A549 (cell line): ENCODE measurements around the gene CALML5. TPM values are rescaled to one million over a fixed set of nuclear protein-coding genes. Genes with fewer than 3 reads are reported as not detected.

Source experiments
- ATAC-seq, 2 experiments: fragments of 200-7000 bp in 1 of 2; fragments of >200 bp in 1 of 2; cut with Nextera tagmentation in 1 of 2; cut with Tn5 transposase in 1 of 2; 3 replicates each; pipeline versions ENCODE4 v1.8.0 to v1.9.1; 2018 to 2020; ENCODE audit warnings: mild to moderate bottlenecking in 1 of 2, moderate library complexity in 1 of 2
- CTCF ChIA-PET: fragments of 300-600 bp; sonication (Branson Sonifier 250); formaldehyde crosslinking; extraction: SDS; loops from one replicate; lab custom pipeline; 2021; ENCODE audit warnings: antibody characterized with exemption, inconsistent platforms; lab: Yijun Ruan, JAX
- POLR2A ChIA-PET: fragments of 350-600 bp; formaldehyde crosslinking; extraction: SDS; loops from one replicate; lab custom pipeline; 2021; ENCODE audit warnings: antibody characterized with exemption, inconsistent platforms; lab: Yijun Ruan, JAX
- DNase-seq, 2 experiments: peaks; one replicate each; pipeline versions ENCODE4 v3.0.0 to v3.0.0-alpha.2; 2011 to 2016; ENCODE audit warnings: low read depth in 1 of 2, low spot score in 1 of 2
- FAIRE-seq: peaks from 2 replicates; lab custom pipeline; 2011; peaks lifted over from hg19 to GRCh38; lab: Jason Lieb, UNC
- H3K27ac ChIP-seq, 2 experiments: fragments of >200 bp; sonication (Bioruptor Twin); formaldehyde crosslinking; 3 replicates each; pipeline ENCODE4 v1.5.1; 2016 to 2017
- H3K4me1 ChIP-seq: fragments of >200 bp; sonication (Bioruptor Twin); formaldehyde crosslinking; 3 replicates; pipeline ENCODE4 v1.6.1; 2016
- H3K4me2 ChIP-seq: fragments of >200 bp; sonication (Bioruptor Twin); formaldehyde crosslinking; 3 replicates; pipeline ENCODE4 v1.6.1; 2016
- H3K4me3 ChIP-seq: fragments of >200 bp; sonication (Bioruptor Twin); formaldehyde crosslinking; 3 replicates; pipeline ENCODE4 v1.5.1; 2016
- H3K9me3 ChIP-seq: fragments of >200 bp; sonication (Bioruptor Twin); formaldehyde crosslinking; 3 replicates; pipeline ENCODE4 v1.6.1; 2016
- CEBPB ChIP-seq, 2 experiments: fragments of >200 bp in 1 of 2; sonication (Bioruptor Twin) in 1 of 2; formaldehyde crosslinking in 1 of 2; IDR thresholded peaks; 2 replicates each; pipeline ENCODE4 v1.6.1; 2012 to 2016
- CHD4 ChIP-seq: fragments of 200-600 bp; sonication (generic); IDR thresholded peaks from 2 replicates; pipeline ENCODE4 v1.6.1; 2016; ENCODE audit warnings: antibody characterized with exemption, mild to moderate bottlenecking, borderline replicate concordance
- ESRRA ChIP-seq: fragments of 150-350 bp; IDR thresholded peaks from 2 replicates; pipeline ENCODE4 v1.6.1; 2014; ENCODE audit warnings: mild to moderate bottlenecking, low read length, borderline replicate concordance
- HDAC2 ChIP-seq: fragments of 200-600 bp; sonication (generic); IDR thresholded peaks from 2 replicates; pipeline ENCODE4 v1.6.1; 2016
- KDM5A ChIP-seq: fragments of 200-600 bp; sonication (generic); IDR thresholded peaks from 2 replicates; pipeline ENCODE4 v1.6.1; 2016; ENCODE audit warnings: antibody characterized with exemption, mild to moderate bottlenecking
- MAX ChIP-seq: IDR thresholded peaks from 2 replicates; pipeline ENCODE4 v1.6.1; 2012
- PBX3 ChIP-seq: IDR thresholded peaks from 2 replicates; pipeline ENCODE4 v1.6.1; 2012
- RAD21 ChIP-seq, 2 experiments: fragments of >200 bp in 1 of 2; sonication (Bioruptor Twin) in 1 of 2; formaldehyde crosslinking in 1 of 2; IDR thresholded peaks in 1 of 2; conservative IDR thresholded peaks in 1 of 2; 2 replicates in 1 of 2; 3 replicates in 1 of 2; pipeline ENCODE4 v1.6.1; 2012 to 2018; ENCODE audit warnings: inconsistent platforms in 1 of 2
- REST ChIP-seq: fragments of 200-600 bp; sonication (generic); IDR thresholded peaks from 2 replicates; pipeline ENCODE4 v1.6.1; 2016; ENCODE audit warnings: antibody characterized with exemption, mild to moderate bottlenecking, moderate library complexity
- TP53 ChIP-seq: fragments of 250-450 bp; sonication (Bioruptor Pico); IDR thresholded peaks from 2 replicates; pipeline ENCODE4 v1.5.0; 2021; ENCODE audit warnings: mild to moderate bottlenecking, moderate library complexity
- WGBS: methylation state at CpG from one replicate; pipeline ENCODE4 v1.1.6; 2017; ENCODE audit errors: missing lambda C conversion rate; 5-methylcytosine and 5-hydroxymethylcytosine counted together
- polyA plus RNA-seq, 4 experiments: library from polyadenylated mRNA; depleted of rRNA in 3 of 4; stranded (reverse); fragments of >200 nt; fragmentation: RNase III in 1 of 4; extraction: RNeasy Plus Mini Kit Qiagen cat#74134 plus additional on column Dnase treatment in 1 of 4; gene quantifications; 2 replicates in 3 of 4; 3 replicates in 1 of 4; pipeline ENCODE4 v1.2.3, GENCODE V29; 2011 to 2017

CALML5 gene
- polyA plus RNA-seq, 2 of the 4 experiments (the other 2 are of a cell fraction), result not detected

DNA sequence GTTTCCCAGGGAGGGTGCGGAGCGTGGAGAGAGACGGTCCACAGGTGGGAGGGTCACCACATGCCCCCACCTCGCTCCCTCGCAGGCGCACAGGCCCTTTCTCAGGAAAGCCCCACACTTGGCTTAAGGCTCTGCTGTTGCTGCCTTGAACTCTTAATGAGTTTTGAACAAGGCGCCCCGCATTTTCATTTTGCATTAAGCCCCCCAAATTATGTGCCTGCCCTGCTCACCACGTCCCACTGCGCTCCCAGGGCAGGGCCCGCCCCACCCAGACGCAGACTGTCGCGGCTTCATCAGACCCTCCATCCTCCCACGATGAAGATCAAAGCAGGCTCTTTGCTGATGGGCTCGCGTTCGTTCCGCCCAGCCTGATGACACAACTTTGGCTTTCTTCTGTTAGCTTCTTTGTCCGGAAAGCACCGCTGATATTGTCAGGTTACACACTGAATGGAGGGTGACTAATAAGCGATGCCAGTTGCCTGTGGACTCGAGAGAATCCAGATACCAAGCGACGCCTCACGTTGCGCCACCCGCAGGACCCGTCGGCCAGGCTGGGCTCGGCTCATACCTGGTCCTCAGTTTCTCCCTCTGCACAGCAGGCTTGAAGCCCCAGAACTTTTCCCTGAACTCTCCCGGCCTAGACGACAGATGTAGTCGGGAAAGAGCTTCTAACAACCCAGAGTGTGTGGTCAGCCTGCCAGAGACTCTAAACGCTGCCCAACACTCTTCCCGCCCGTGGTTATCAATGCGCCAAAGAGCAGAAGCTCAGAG, 34.9 kb upstream of the CALML5 start (continued):
- TF ChIP-seq RAD21 (conservative IDR thresholded peaks at IDR 0.05 in 1 of 2, IDR thresholded peaks at IDR 0.05 in 1 of 2), result no peak
- TF ChIP-seq, all 56 proteins: peak for 0

GRCh38 chr10:5533098-5533731, 33.8 kb upstream of the CALML5 start:
- Histone ChIP-seq H3K27ac (no peak overlapping the region), H3K4me3 (no peak overlapping the region), H3K9me3 (no peaks in the 10 kb centered on the region), H3K4me2 (no peak overlapping the region), H3K4me1 (peaks cover under 1% of the 10 kb centered on the region; the same call in 1 of the 3 replicates)
- DNase-seq (no peak), FAIRE-seq (no peak), ATAC-seq (peak in 1 of 2 experiments; percentile 33; a peak in 3 of 6 replicates)
- 89% methylated on average over 21 of the region's 21 CpGs for WGBS
- TF ChIP-seq TP53 (CRISPR knock-in tag) (no peak), KDM5A (no peak)
- ChIA-PET CTCF (interaction anchor here (1.1 kb wide), 1 partner anchor 90 kb away, joined by 3 read pairs; no protein-coding TSS in a partner anchor), POLR2A (no interaction called here)

GRCh38 chr10:5532618-5533097, 33.3 kb upstream of the CALML5 start:
- no peak overlapping the region for H3K4me2 ChIP-seq
- no peaks in the 10 kb centered on the region; the same call in 2 of the 3 replicates for H3K4me1 ChIP-seq
- TF ChIP-seq CHD4 (no peak), CEBPB (IDR thresholded peaks at IDR 0.05) (no peak), REST (no peak), ESRRA (no peak), TP53 (CRISPR knock-in tag) (no peak)
- TF ChIP-seq, all 56 proteins: peak for 0
- ChIA-PET CTCF (interaction anchor here (1.1 kb wide), 1 partner anchor 90 kb away, joined by 3 read pairs; no protein-coding TSS in a partner anchor), POLR2A (no interaction called here)
- no peak overlapping the region for H3K4me3 ChIP-seq
- no peak for DNase-seq
- FAIRE-seq, result no peak
- no peak overlapping the region for H3K27ac ChIP-seq
- no peaks in the 10 kb centered on the region for H3K9me3 ChIP-seq
- 94% methylated on average over 5 of the region's 6 CpGs for WGBS
- ATAC-seq, result no peak

GRCh38 chr10:5532307-5532605, 32.9 kb upstream of the CALML5 start:
- ChIA-PET CTCF (interaction anchor here (1.1 kb wide), 1 partner anchor 91 kb away, joined by 3 read pairs; no protein-coding TSS in a partner anchor), POLR2A (no interaction called here)
- Histone ChIP-seq H3K27ac (no peak overlapping the region), H3K9me3 (no peaks in the 10 kb centered on the region)
- DNase-seq, result no peak
- no peak for FAIRE-seq
- ATAC-seq, result no peak
- TF ChIP-seq HDAC2 (no peak), PBX3 (no peak), MAX (no peak), RAD21 (conservative IDR thresholded peaks at IDR 0.05 in 1 of 2, IDR thresholded peaks at IDR 0.05 in 1 of 2) (no peak)
- TF ChIP-seq, all 56 proteins: peak for 0
- WGBS, result 91% methylated on average over 10 of the region's 10 CpGs
- Histone ChIP-seq H3K4me2 (no peak overlapping the region), H3K4me1 (no peaks in the 10 kb centered on the region; the same call in 2 of the 3 replicates), H3K4me3 (no peak overlapping the region)
